NCI-H2107 treated with DMSO at 0.1 percent for 48 hours (cell line): ENCODE results near the gene TNS2.

ENCODE experiments used
- DNase-seq: peaks from one replicate; lab custom pipeline; 2025; ENCODE audit not compliant: unreplicated experiment; lab: John Stamatoyannopoulos, UW

Gene TNS2

GRCh38 chr12:53067993-53068770, 18.3 kb downstream of the TNS2 start:
- no peak for DNase-seq

GRCh38 chr12:53068811-53069585, 19.1 kb downstream of the TNS2 start:
- no peak for DNase-seq

DNA sequence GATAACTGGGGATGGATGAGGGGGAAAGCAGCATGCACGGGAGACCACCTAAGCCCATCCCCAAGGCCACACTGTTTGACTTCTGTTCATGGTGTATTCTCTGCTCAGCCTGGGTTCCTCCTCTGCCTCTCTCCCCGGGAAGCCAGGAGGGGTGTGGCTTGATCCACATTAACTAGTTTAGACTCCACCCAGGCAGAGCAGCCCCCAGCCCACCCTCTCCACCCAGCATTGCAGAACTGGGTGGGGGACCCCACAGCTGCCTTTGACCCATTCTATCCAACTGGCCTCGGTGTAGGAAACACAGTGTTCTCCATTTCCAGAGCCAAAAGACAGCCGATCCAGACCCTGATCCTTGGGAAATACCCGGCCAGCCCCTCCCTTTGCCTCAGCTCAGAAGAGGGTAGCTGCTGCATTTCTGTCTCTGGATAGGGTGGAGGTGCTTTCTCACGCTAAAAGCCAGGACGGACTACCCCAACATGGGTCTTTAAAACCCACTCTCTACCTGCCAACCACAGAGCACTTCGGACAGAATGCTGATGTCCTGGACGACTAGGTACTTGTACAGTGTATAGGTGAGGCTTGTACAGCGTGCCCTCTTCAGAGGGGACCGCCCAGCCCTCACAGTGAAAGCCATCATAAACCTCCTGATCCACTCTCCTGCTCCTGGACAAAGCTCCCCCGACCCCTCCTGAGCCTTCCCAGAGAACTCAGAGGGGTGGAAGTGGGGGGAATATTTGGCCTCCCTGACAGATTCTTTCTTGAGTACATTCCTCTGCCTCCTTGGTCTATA, 20.0 kb downstream of the TNS2 start:
- DNase-seq: no peak

DNA sequence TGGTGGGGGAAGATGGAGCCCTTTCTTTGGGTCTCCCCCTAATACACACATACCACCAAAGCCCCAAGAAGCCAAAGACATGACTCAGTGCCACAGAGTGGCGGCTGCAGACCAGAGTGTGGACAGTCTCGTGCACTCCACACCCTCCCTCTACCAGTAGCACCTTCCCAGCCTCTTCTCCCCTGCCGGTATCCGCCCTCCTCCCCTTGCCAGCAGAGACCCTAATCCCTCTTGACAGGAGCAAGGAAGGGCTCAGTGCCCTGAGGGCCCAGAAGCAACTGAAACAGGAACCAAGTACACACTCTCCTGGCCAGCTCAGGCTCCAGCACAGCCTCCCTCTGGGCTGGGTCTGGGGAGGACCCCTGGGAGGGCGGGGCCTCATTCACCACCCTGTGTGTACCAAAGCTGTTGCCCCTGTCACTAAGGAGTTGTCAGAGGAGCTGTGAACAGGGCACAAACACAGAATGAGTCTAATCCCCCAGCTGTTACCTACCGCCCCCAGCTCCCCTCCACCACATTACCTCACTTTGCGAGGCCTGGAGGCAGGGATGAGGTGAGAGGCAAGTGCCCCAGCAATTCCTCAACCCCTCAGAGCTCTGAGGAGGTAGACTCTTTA, 21.1 kb downstream of the TNS2 start:
- no peak for DNase-seq

DNA sequence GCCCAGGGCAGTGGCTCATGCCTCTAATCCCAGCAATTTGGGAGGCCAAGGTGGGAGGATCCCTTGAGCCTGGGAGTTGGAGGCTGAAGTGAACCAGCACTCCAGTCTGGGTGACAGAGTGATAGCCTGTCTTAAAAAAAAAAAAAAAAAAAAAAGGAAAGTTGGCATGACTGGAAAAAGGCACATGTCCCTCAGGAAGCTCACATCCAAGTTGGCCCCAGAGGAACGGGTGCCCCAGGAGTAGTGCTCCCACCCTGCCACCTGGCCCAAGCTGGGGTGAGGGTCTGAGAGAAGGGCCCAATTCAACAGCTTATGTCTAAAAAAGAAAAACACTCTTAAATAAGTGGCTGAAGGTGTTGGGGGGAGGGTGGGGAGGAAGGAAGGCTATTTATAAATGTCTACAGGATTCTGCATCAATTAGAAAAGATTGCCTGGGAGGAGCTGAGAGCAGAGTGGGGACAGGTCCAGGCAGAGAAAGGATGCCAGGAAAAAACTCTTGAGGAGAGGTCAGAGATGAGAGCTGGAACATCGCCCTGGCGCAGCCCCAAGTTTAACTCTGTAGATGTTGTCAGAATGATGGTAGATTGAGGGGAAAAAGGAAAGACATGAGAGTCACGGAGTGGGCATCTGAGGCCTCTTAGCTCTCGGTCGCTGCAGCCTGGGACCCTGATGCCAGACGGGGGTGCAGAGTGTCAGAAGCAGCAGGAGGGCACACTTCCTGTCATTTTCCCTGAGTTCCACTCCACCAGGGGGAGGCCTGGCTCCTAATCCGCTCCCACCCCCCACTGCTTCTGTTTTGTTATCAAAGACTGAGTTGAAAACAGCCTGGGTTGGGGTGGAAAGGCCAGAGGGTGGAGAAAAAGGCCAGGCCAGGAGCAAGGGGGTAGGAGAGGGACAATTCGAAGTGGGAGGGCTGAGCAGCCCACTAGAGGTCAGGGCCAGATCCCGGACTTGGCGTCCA, 22.0 kb downstream of the TNS2 start:
- no peak for DNase-seq

DNA sequence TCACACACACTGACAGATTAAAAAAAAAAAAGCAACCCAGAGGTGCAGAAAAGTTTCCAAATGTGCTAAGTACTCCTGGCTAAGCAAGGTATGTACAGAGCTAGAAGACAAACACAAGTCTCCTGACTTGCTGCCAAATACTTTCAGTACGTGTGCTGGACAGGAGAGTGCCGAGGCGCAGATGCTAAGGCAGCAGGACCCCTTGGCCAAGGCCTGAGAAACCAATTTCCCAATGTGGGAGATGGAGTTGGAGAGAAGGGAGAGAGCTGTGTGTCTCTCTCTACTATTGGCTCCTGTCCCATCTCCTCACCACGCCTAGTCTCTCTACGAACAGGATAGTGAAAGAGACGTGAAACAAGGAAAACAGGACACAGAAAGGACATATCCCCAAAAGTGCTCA, 24.0 kb downstream of the TNS2 start:
- no peak for DNase-seq

- no peak for DNase-seq
Measured at GRCh38 chr12:53074283-53074998, 24.6 kb downstream of the TNS2 start.

GRCh38 chr12:53074999-53075370, 25.1 kb downstream of the TNS2 start:
- DNase-seq: no peak

- no peak for DNase-seq
Measured at GRCh38 chr12:53076461-53076860, 26.6 kb downstream of the TNS2 start.

GRCh38 chr12:53077030-53077429, 27.2 kb downstream of the TNS2 start:
- no peak for DNase-seq

- DNase-seq: peak; percentile 39
Measured at GRCh38 chr12:53078425-53079225, 28.8 kb downstream of the TNS2 start.

DNA sequence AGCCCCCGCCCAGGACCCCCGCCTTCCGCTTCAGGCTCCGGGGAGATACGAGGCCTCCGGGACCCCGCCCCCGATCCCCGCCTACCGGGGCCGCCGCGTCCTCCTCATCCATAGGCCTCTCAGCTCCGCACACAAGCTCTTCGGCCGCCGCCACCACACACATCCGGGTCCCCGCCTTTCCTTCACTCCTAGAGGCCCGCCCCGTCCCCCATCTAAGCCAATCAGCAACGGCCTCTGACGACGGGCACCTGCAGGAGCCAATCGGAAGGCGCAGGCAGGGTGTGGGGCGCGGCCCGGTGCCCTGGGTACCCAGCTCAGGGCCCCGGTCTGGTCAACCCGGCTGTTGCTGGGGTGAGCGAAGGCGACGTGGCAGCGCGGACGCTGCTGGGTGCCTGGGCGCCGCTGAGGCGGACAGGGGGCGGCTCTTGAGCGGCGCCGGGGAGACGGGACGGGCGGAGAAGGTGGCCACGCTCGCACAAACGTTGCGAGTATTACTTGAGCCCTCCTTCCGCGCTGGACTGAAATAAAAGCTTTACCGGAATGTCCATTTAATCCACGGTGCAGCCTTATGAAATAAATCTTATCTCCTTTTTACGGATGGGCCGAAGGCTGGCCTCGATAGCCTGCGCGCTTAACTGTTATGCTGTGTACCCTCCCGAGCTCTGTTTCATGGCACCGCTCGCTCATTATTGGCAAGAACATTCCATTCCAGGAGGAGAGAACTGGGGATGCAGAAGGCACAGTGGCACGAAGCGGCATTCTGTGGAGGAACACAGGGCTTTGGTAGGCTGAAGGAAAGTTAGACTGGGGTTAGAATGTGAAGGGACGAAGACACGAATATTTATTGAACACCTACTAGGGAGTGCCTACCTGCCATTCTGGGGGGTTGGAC, 29.6 kb downstream of the TNS2 start, which contains the start of gene SPRYD3:
Gene SPRYD3 (minus strand): TSS at position 165 of the 892 bp plus-strand sequence. CDS start 57 bp downstream, at position 108.
- peak; percentile 90 for DNase-seq

DNA sequence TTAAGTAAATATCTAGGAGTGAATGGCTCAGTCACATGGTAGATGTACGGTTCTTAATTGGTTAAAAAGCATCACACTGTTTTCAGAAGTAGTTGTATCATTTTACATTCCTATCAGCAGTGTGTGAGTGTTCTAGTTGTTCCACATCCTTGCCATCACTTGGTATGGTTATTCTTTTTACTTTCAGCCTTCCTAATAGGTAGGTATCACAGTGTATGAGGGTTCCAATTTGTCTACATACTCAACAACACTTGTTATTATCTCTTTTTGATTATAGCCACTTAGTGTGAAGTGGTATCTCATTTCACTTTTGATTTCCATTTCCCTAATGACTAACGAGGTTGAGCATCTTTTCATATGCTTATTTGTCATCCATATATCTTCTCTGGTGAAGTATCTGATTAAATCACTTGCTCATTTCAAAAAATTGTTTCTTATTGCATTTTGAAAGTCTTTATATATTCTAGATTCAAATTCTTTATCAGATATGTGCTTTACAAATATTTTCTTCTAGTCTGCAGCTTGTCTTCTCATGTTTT, 32.8 kb downstream of the TNS2 start:
- no peak for DNase-seq

DNA sequence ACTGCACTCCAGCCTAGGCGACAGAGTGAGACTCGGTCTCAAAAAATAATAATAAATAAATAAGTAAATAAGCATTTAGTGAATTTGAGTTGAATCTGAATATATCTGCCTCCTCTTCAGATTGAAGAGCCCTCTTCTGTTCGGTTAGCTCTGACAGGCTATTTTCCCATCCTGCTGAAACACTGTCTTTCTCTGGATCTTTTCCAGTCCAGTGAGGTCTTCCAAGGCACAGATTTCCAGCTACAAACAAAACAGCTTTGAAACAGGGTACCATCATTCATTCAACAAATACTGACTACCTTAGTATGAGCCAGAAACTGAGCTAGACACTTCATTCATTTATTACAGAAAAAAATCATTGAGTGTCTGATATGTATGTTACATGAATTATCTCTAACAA, 36.5 kb downstream of the TNS2 start:
- no peak for DNase-seq

GRCh38 chr12:53090105-53090504, 40.2 kb downstream of the TNS2 start:
- DNase-seq: no peak

DNA sequence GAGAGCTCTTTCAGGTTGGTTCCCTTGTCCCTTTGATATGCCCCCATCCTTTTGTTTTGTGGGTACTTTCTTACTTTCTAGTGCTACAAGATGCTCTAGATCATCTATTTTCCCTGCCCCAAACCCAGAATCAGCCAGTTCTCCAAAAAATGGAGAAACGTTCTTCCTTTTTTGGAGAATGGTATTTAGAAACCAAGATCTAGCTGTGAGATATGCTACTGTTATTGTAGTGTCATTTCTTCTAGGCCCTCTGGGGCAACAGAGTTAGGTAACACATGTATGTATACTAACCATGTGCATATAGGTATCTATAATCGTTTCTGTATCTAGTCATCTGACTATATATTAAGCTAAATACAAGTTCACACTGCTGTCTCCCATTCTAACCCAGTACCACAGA, 40.7 kb downstream of the TNS2 start:
- no peak for DNase-seq

GRCh38 chr12:53091756-53092155, 41.9 kb downstream of the TNS2 start:
- no peak for DNase-seq
